ENCODE results near the gene RPL11. TPM values are rescaled to one million over a fixed set of nuclear protein-coding genes. Genes with fewer than 3 reads are reported as not detected.

RPL11 gene
- total and polyA plus RNA-seq, 2 experiments from 2014 or later: 1,126 to 1,484 TPM

GRCh38 chr1:23722652-23723051 is 31.0 kb downstream of the RPL11 start:
- no peaks in the 10 kb centered on the region for H3K9me3 Mint-ChIP-seq
- no peak overlapping the region for H3K4me2 ChIP-seq
- ATAC-seq (no peak), DNase-seq (ENCODE audit: low spot score) (no peak)
- H3K27me3 ChIP-seq (ENCODE audit: insufficient read depth): no peaks in the 10 kb centered on the region
- H3F3A ChIP-seq (replicated peaks; ENCODE audit: low read depth): no peaks in the 10 kb centered on the region
- H2AFZ ChIP-seq: no peak overlapping the region
- no peak overlapping the region for H3K27ac Mint-ChIP-seq
- H3K27me3 Mint-ChIP-seq (ENCODE audit: insufficient read depth, low read depth, poor library complexity): peaks cover 4% of the 10 kb centered on the region
- H3K4me1 Mint-ChIP-seq: peaks cover 8% of the 10 kb centered on the region
- no peaks in the 10 kb centered on the region for H3K9me2 ChIP-seq (ENCODE audit: insufficient read depth)
- no peaks in the 10 kb centered on the region for H3K4me1 ChIP-seq (ENCODE audit: insufficient read depth)
- H3K4me3 ChIP-seq: no peak overlapping the region
- no peak overlapping the region for H3K4me3 Mint-ChIP-seq
- H3K27ac ChIP-seq (ENCODE audit: low read depth): no peak overlapping the region
- peaks cover 28% of the 10 kb centered on the region; the same call in 1 of the 2 replicates for H4K20me1 ChIP-seq (replicated peaks; ENCODE audit: insufficient read depth)
- H3K79me2 ChIP-seq (replicated peaks; ENCODE audit: insufficient read depth): peaks cover 15% of the 10 kb centered on the region; the same call in 1 of the 2 replicates
- H3K36me3 ChIP-seq (ENCODE audit: insufficient read depth): no peaks in the 10 kb centered on the region
- TF ChIP-seq STAT1 (IDR thresholded peaks at IDR 0.05; ENCODE audit: unreplicated experiment): no peak
- no peak for TF ChIP-seq EZH2 (IDR thresholded peaks at IDR 0.05; ENCODE audit: low read depth, unreplicated experiment)
- no peak for TF ChIP-seq JUNB (IDR thresholded peaks at IDR 0.05; ENCODE audit: unreplicated experiment)
- no peak for TF ChIP-seq CREB1 (CRISPR knock-in tag; IDR thresholded peaks at IDR 0.05; ENCODE audit: low read depth)
- TF ChIP-seq POLR2AphosphoS5 (IDR thresholded peaks at IDR 0.05; ENCODE audit: low read depth): no peak
- no peak for TF ChIP-seq ZNF331 (CRISPR knock-in tag; IDR thresholded peaks at IDR 0.05; ENCODE audit: low read depth)
- TF ChIP-seq, protein P1, sequence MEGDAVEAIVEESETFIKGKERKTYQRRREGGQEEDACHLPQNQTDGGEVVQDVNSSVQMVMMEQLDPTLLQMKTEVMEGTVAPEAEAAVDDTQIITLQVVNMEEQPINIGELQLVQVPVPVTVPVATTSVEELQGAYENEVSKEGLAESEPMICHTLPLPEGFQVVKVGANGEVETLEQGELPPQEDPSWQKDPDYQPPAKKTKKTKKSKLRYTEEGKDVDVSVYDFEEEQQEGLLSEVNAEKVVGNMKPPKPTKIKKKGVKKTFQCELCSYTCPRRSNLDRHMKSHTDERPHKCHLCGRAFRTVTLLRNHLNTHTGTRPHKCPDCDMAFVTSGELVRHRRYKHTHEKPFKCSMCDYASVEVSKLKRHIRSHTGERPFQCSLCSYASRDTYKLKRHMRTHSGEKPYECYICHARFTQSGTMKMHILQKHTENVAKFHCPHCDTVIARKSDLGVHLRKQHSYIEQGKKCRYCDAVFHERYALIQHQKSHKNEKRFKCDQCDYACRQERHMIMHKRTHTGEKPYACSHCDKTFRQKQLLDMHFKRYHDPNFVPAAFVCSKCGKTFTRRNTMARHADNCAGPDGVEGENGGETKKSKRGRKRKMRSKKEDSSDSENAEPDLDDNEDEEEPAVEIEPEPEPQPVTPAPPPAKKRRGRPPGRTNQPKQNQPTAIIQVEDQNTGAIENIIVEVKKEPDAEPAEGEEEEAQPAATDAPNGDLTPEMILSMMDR (conservative IDR thresholded peaks at IDR 0.05; ENCODE audit: low read depth in 2 of 2): no peak
- no peak for TF ChIP-seq EZH2phosphoT487 (IDR thresholded peaks at IDR 0.05; ENCODE audit: unreplicated experiment)
- TF ChIP-seq ZNF114 (CRISPR knock-in tag; IDR thresholded peaks at IDR 0.05): no peak
- TF ChIP-seq NANOG (IDR thresholded peaks at IDR 0.05; ENCODE audit: borderline replicate concordance): no peak
- TF ChIP-seq ETS1 (IDR thresholded peaks at IDR 0.05): no peak
- TF ChIP-seq, protein P2, sequence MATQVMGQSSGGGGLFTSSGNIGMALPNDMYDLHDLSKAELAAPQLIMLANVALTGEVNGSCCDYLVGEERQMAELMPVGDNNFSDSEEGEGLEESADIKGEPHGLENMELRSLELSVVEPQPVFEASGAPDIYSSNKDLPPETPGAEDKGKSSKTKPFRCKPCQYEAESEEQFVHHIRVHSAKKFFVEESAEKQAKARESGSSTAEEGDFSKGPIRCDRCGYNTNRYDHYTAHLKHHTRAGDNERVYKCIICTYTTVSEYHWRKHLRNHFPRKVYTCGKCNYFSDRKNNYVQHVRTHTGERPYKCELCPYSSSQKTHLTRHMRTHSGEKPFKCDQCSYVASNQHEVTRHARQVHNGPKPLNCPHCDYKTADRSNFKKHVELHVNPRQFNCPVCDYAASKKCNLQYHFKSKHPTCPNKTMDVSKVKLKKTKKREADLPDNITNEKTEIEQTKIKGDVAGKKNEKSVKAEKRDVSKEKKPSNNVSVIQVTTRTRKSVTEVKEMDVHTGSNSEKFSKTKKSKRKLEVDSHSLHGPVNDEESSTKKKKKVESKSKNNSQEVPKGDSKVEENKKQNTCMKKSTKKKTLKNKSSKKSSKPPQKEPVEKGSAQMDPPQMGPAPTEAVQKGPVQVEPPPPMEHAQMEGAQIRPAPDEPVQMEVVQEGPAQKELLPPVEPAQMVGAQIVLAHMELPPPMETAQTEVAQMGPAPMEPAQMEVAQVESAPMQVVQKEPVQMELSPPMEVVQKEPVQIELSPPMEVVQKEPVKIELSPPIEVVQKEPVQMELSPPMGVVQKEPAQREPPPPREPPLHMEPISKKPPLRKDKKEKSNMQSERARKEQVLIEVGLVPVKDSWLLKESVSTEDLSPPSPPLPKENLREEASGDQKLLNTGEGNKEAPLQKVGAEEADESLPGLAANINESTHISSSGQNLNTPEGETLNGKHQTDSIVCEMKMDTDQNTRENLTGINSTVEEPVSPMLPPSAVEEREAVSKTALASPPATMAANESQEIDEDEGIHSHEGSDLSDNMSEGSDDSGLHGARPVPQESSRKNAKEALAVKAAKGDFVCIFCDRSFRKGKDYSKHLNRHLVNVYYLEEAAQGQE (IDR thresholded peaks at IDR 0.05; ENCODE audit: unreplicated experiment): no peak
- TF ChIP-seq ZNF462 (CRISPR knock-in tag; IDR thresholded peaks at IDR 0.05): no peak
- 0 out of 3 replicates have a peak, but pooled peaks cover 3% of the 10 kb centered on the region for H3K36me3 Mint-ChIP-seq (ENCODE audit: low read depth)
